ENCODE results near the gene FBXW2. TPM values are rescaled to one million over a fixed set of nuclear protein-coding genes. Genes with fewer than 3 reads are reported as not detected.

The FBXW2 gene, protein sequence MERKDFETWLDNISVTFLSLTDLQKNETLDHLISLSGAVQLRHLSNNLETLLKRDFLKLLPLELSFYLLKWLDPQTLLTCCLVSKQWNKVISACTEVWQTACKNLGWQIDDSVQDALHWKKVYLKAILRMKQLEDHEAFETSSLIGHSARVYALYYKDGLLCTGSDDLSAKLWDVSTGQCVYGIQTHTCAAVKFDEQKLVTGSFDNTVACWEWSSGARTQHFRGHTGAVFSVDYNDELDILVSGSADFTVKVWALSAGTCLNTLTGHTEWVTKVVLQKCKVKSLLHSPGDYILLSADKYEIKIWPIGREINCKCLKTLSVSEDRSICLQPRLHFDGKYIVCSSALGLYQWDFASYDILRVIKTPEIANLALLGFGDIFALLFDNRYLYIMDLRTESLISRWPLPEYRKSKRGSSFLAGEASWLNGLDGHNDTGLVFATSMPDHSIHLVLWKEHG
- 29.0 and 57.4 TPM in 2 replicates for total RNA-seq

DNA sequence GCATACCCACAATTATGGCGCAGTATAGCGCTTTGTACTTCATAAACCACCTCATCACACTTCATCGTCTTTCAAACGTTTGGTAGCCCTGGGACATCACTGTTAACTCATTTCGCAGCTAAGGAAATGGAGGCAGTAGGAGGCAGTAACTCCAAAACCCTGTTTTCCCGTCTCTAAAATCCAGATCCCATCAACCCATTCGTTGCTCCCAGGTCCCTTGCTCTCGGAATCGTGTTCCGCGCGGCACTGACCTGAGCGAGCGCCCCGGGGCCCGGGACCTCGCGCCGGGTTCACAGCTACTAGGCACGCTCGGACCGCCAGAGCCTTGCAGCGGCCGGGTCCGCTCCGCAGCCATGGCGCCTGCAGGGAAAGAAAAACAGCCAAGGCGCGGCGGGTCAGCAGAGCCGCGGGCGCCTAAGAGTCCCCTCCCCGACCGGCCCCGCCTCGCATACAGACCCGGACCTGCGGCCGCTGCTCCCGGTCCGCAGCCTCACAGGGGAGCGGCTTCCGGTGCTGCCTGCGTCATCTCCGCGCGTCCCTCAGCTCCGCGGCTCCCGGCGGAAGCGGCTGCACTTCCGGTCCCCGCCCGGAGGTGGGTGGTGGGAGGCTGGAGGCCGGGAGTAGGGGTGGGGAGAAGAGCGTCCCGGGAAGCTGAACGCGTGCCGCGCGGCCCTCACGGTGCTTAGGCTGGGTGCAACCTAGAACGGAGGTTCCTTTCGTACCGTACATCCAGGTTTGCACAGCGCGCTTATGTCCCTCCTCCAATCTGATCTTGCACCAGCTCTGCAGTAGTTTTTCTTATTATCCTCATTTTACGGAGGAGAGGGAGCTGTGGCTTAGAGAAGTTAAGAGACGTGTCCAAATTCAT lies at the start of gene FBXW2:
FBXW2 (minus strand) TSS at position 519 of the 868 bp plus-strand sequence. CDS start 5,158 bp downstream, outside the sequence.

DNA sequence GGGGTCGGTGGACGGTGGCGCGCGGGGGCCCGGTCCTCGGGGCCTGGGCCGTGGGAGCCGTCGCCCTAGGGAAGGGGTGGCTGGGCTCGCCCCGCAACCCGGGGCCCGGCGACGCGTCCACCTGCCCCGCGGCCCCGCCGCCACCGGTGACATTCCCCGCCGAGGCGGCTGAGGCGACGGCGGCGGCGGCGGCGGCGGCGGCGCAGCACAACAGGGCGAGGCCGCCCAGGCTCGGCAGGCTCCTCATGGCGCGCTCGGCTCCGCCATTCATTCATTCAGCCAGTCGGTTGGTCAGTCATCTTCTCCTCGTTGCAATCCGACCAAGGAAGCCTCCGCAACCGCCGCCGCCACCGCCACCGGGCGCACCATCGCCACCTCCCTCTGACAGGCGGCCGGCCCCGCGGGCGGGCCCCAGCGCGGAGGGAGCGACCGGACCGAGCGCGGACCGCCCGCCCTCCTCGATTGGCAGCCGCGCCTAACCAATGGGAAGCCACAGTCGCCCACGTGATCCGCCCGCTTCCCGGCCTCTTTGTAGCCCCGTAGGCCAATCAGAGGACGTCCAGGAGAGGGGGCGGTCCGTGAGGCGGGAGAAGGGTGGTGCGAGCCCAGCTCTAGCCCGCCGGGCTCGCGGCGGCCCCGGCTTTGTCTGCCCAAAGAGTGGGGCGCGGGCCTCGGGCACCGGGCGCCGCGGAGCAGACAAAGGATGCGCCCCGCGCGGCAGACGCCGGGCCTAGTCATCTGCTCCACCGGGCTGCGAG lies 78.9 kb downstream of the FBXW2 start, which contains the start of gene MEGF9:
MEGF9 (minus strand) TSS at position 383 of the 758 bp plus-strand sequence; CDS start at position 271, 112 bp downstream.

Other genes starting within 250 kb of the FBXW2 start
- gene CDK5RAP2, start 213.2 kb downstream of the FBXW2 start, total RNA-seq = 28.7 and 49.8 TPM in 2 replicates
- gene MEGF9, start 78.9 kb downstream of the FBXW2 start, total RNA-seq = 9.2 and 22.9 TPM in 2 replicates
- 25.1 and 29.0 TPM in 2 replicates for gene PSMD5, start 49.5 kb upstream of the FBXW2 start, total RNA-seq
- 6.5 and 8.0 TPM in 2 replicates for gene PHF19, start 83.8 kb upstream of the FBXW2 start, total RNA-seq
- gene TRAF1, start 133.4 kb upstream of the FBXW2 start, total RNA-seq = 1.0 and 2.3 TPM in 2 replicates